Endothelial cell of hepatic sinusoid (primary cell): ENCODE data around the gene GOLPH3.
"Not testable (repeated sequence)": the region's sequence is repeated elsewhere in the genome, so short reads cannot be mapped to it uniquely, and the experiment has no call there.

Source experiments
- in situ Hi-C: cut with HindIII; loops from 2 replicates; pipeline ENCODE4 v1.10.0; 2017; ENCODE audit warnings: low sequenced_read_pairs

The GOLPH3 gene

DNA sequence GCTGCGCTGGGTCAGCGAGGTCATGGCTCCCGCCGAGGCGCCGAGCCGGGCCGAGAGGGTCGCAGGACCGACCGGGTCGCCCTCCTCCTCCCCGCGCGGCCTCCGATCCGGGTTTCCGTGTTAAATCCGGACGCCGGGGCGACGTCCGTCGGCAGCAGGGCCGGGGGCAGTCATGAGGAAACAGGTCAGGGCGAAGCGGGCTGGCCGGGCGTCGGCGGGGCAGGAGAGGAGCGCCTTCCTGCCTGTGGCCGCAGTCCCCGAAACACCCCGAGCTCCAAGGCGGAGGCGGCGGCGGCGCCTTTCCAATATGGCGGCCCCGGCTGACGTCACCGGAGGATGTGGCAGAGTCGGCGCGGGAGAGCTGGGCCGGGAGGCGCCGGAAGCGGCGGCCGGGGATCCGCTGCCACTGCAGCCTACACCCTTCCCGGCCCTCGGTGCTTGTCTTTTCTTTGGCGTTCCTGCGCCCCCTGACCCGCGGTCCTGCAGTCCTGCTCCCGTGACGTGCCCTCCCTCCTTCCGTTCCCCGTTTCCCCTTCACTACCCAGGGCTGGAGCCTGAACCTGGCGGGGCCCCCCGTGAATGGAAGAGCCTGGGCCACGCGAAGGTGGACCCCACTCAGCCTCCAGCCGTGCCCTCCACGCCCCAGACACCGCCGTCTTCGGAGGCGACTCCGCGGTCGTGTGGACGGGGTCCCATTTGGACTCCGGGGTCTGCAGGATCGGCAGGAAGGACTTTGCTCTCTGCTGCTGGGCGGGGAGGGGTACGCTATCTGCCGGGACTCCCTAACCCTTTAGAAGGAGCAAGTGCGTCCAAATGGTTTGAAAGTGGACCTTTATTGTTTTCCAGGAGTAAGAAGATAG lies at the start of gene GOLPH3:
Gene GOLPH3 (minus strand): TSS at position 309 of the 860 bp plus-strand sequence. CDS start 285 bp downstream, at position 24.
- in situ Hi-C loops: no loop called here

DNA sequence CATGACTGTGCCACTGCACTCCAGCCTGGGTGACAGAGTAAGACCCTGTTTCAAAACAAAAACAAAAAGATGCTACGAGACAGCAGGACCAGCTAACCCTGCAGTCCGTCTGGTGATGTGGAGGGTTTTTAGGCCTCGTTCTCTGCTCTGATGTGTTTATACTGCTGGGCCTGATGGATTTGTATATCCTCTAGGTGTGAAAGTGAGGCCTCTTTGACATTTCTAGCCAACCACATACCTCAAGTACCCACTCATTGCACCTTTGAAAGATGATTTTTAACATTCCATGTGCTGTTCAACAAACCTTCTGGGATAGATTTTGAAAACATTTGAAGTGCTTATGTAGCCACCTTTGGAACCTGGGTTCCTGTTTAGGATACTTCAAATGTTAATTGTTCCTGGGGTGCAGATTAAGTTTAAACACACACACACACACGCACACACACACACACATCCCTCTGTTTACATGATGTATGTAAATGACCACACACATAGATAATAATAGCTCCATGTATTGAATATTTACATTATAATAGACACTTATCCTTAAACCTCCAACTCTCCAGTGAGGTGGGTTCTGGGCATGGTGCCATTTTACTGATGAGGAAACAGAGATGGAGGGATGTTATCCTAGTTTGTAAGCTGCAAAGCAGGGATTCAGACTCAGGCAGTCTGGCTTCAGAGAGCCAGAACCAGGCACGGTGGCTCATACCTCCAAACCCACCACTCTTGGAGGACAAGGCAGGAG lies 48.8 kb upstream of the GOLPH3 start:
- in situ Hi-C loops: no loop called here

GRCh38 chr5:32217886-32218396 lies 43.8 kb upstream of the GOLPH3 start:
- in situ Hi-C loops: no loop called here

- in situ Hi-C loops: not testable (repeated sequence)
Observed at GRCh38 chr5:32214344-32214743, 40.2 kb upstream of the GOLPH3 start.

DNA sequence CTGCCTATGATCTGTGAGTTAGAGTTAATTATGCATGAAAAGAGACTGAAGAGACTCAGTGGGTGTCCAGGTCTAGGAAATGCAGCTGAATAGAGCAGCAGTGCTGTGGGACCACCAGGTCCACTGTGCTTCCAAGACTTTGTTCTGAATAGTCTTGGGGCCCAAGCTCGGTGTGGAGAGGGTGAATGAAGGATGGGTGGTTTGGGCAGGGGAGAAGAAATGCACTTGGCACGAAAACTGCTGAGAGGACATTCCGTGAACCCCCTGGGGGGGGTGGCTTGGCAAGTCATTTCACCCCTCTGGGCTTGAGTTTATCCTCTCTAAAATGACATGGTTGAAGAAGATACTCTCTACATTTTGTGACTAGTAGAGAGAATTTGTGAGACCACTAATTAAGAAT lies 36.0 kb upstream of the GOLPH3 start:
- in situ Hi-C loops: no loop called here

DNA sequence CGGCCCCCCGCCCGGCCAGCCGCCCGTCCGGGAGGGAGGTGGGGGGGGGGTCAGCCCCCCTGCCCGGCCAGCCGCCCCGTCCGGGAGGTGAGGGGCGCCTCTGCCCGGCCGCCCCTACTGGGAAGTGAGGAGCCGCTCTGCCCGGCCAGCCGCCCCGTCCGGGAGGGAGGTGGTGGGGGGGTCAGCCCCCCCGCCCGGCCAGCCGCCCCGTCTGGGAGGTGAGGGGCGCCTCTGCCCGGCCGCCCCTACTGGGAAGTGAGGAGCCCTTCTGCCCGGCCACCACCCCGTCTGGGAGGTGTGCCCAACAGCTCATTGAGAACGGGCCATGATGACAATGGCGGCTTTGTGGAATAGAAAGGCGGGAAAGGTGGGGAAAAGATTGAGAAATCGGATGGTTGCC lies 34.7 kb upstream of the GOLPH3 start:
- in situ Hi-C loops: not testable (repeated sequence)

DNA sequence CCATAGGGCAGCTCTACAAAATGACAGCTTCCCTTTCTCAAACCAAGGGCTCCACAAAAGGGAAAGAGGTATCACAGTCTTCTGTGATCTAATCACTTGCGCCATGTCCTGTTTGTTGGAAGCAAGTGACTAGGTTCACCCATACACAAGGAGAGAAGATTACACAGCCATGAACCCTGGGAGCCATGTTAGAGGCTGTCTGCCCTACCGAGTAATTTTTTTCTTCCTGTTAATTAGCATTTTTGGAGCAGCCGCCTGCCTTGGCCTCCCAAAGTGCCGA lies 33.2 kb upstream of the GOLPH3 start:
- in situ Hi-C loops: no loop called here

DNA sequence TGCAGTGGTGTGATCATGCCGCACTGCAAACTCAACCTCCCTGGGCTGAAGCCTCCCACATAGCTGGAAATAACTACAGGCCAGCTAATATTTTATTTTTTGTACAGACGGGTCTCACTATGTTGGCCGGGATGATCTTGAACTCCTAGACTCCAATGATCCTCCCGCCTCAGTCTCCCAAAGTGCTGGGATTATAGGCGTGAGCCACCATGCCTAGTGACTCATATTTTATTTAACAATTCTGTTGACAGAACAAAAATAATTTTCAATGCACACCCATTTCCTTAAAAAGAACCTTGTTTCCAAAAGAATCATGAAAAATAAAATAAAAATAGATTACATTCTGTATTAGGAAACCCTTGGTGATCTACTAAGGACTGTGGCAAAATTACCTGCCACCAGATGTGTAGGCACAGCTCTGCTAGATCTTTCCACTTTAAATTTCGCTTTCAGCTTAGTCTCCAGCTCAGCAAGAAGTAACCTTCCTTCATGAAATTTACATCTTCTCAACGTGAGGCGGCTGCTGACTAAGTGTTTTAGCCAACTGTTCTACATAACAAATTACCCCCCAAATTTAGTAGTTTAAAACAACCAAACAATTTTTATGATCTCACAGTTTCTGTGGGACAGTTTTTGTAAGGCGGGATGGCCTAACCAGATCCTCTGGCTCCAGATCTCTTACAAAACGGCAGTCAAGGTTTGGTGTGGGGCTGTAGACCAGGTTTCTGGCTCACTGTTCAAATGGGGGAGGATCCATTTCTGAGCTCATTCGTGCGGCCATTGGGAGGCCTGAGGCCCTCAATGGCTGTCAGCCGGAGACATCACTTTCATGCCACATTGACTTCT lies 32.6 kb upstream of the GOLPH3 start:
- in situ Hi-C loops: no loop called here

DNA sequence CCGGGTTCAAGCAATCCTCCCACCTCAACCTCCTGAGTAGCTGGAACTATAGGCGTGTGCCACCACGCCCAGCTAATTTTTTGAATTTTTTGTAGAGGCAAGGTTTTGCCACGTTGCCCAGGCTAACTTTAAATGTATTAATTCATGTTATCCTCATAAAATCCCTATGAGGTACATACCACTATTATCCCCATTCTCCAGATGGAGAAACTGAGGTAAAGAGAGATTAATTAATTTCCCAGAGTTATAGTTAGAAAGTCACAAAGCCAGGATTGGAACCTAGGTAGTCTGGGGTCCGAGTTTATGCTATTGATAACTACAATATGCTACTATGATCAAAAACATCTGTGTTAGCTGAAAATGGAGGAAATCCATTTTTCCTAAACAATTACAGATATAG lies 31.9 kb upstream of the GOLPH3 start:
- in situ Hi-C loops: no loop called here

DNA sequence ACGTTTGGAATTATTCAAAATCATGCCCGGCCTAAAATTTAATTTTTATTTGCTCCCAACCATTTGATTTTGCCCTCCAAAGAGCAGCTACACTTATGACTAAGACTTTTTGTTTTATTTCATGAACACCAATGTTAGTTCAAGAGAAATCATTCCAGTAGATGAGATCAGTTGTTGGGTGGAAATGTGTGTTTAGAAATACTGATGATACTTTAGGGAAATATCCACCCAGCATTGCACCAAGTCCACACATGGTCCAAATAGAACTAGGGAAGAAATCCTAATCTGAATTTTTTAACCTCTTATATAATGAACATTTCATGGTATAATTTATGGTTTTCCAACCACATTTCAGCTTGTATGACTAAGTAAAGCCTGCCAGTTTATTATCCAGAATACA lies 28.3 kb upstream of the GOLPH3 start:
- in situ Hi-C loops: no loop called here

- in situ Hi-C loops: no loop called here
Observed at GRCh38 chr5:32201122-32201753, 27.1 kb upstream of the GOLPH3 start.

DNA sequence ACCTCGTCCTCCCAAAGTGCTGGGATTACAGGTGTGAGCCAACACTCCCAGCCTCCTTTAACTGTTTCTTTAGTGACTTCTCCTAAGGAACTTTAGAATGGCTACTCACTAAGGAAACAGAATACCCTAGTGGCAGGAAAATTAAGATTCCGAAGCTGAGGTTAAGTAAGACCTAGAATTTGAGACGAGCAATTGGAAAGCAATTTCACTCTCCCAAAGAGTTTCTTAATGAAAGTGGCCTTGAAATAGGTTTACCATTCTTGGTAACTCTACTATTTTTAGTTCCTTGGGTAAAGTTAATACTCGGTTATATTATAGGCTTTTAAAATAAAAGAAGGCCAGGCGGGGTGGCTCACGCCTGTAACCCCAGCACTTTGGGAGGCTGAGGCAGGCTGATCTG lies 22.9 kb upstream of the GOLPH3 start:
- in situ Hi-C loops: no loop called here

DNA sequence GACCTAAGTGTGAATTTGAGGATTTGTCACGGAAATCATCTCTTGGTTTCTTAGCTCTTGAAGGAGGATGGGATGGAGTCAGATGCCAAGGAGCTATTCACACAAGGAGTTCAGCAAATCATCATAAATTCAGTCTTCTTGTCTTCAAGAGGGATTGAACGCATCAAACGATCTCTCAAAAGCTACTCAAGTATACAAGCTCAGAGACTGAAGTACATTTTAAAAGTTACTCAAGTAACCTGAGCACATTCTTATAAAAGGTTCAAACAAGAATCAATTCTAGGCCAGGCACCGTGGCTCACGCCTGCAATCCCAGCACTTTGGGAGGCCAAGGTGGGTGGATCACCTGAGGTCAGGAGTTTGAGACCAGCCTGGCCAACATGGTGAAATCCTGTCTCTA lies 21.1 kb upstream of the GOLPH3 start:
- in situ Hi-C loops: no loop called here

GRCh38 chr5:32193591-32193990 lies 19.5 kb upstream of the GOLPH3 start:
- in situ Hi-C loops: no loop called here

- in situ Hi-C loops: no loop called here
Observed at GRCh38 chr5:32190095-32190494, 16.0 kb upstream of the GOLPH3 start.

- in situ Hi-C loops: no loop called here
Observed at GRCh38 chr5:32187675-32188074, 13.6 kb upstream of the GOLPH3 start.

- in situ Hi-C loops: no loop called here
Observed at GRCh38 chr5:32182463-32183063, 8.4 kb upstream of the GOLPH3 start.

DNA sequence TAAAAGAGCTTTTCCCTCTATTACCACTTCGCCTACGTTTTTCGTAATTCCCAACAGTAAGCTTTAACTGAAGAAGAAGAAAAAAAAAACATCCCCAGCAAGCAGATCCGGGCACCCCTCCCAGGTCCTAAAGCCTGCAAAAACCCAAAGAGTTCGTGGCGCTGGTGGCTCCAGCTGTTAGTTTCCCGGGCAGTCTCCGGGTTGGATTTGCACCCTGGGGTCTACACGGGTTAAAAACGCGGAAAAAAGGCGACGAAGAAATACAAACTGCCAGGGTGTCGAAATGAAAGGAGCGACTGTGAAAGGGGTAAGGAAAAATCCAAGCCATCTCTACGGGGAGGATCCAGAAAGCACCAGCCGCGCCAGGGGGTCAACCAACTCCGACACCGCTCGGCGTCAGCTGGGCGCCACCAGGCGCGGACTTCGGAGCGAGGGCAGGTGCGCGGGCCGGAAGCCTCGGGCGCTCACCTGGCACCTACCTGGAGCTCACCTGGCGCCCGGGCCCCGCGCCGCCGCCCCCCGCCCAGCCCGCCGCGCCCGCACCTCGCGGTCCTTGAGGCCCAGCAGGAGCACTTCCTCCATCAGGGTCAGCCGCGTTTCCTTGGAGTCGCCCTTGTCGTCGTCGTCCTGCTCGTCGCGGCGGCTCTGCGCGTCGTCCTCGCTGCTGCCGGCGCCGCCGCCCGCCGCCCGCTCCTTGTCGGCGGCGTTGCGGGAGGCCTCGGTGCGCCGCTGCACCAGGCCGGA lies 680 bp downstream of the GOLPH3 start:
- in situ Hi-C loops: no loop called here

- in situ Hi-C loops: no loop called here
Observed at GRCh38 chr5:32172923-32173266, 1.2 kb downstream of the GOLPH3 start.
